ENCODE results near the gene U2SURP.
"Not testable (repeated sequence)": the region's sequence is repeated elsewhere in the genome, so short reads cannot be mapped to it uniquely, and the experiment has no call there.

The U2SURP gene

DNA sequence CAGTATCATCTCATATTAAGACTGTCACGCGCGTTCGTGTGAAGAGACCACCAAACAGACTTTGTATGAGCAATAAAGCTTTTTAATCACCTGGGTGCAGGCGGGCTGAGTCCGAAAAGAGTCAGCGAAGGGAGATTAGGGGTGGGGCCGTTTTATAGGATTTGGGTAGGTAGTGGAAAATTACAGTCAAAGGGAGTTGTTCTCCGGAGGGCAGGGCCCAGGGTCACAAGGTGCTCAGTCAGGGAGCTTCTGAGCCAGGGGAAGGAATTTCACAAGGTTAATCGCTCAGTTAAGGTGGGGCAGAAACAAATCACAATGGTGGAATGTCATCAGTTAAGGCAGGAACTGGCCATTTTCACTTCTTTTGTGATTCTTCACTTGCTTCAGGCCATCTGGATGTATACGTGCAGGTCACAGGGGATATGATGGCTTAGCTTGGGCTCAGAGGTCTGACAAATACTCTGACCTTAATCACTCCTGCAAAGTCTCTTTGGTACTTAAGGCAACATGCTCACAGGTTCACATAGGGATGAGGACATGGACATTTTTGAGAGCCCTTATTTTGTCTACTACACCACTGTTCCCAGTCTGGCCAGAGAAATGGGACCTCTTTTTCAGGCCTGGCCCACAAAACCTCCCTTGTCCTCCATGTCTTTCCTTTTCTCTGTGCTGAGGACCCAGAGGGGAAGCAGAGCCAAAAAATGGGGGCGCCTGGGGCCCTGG lies 71.1 kb downstream of the U2SURP start:
- not testable (repeated sequence) for DNase-seq

DNA sequence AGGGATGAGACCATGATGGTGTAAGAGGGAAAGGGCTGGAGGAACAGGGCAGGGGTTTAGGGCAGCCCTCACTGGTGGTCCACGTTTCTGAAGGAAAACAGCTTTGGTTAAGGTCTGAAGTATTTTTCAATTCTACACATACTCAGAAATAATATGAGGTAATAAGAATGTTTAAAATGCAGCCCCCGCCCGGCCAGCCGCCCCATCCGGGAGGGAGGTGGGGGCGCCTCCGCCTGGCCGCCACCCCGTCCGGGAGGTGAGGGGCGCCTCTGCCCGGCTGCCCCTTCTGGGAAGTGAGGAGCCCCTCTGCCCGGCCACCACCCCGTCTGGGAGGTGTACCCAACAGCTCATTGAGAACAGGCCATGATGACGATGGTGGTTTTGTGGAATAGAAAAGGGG lies 72.2 kb downstream of the U2SURP start:
- DNase-seq, result not testable (repeated sequence)

DNA sequence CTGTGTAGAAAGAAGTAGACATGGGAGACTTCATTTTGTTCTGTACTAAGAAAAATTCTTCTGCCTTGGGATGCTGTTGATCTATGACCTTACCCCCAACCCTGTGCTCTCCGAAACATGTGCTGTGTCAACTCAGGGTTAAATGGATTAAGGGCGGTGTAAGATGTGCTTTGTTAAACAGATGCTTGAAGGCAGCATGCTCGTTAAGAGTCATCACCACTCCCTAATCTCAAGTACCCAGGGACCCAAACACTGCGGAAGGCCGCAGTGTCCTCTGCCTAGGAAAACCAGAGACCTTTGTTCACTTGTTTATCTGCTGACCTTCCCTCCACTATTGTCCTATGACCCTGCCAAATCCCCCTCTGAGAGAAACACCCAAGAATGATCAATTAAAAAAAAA lies 72.6 kb downstream of the U2SURP start:
- DNase-seq, result not testable (repeated sequence)

DNA sequence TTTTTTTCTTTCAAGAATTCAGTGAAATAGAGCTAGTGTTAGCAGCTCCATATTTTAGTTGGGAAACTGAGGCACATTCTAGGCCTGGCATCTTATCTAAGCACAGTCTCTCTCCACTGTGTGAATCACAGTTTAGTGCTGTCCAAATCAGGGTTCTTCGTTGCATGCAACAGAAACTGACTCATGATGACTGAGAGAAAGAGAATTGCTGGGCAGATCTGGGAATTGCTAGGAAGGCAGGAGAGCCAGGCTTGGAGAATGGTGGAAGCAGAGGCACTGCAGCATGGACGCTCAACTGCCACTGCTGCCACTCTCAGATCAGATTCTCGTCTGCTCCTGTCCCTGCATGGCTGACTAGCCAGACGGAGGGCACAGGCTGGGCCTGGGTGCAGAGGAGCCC lies 77.5 kb downstream of the U2SURP start:
- no peak for DNase-seq

DNA sequence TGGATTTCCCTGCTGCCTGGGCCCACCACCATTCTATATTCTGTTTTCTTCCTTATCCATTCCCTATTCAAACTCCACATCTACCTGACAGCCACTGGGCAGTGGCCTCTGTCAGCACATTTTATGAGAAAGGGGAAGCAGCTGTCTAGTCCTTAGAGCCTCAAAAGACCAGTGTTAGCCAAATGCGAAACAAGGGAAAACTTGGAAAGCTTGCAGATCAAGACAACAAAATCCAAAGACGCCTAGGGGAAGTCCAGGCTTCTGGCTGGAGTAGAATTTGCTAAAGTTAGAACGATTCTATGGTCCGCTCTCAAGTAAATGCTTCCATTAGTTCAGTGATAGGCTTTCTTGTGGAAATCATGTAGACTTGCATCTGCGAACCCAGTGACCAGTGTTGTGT lies 78.8 kb downstream of the U2SURP start:
- no peak for DNase-seq

DNA sequence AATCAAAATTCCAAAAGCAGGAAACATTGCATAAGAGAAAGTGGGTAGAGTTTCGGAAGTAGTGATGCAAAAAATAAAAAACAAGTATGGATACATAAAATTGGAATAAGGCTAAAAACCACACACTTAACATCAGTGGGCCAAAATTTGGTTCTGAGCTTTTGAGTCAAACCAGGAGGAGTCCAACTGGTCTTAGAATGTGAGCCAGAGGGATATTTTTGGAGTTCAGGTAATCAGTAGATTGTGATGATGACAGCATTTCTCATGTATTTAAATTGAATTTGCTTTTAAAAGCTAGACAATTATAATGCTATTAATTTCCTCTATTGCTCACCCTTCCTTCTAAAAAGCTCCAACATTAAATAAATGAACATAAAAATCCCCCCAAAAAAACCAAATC lies 80.0 kb downstream of the U2SURP start:
- DNase-seq, result no peak

DNA sequence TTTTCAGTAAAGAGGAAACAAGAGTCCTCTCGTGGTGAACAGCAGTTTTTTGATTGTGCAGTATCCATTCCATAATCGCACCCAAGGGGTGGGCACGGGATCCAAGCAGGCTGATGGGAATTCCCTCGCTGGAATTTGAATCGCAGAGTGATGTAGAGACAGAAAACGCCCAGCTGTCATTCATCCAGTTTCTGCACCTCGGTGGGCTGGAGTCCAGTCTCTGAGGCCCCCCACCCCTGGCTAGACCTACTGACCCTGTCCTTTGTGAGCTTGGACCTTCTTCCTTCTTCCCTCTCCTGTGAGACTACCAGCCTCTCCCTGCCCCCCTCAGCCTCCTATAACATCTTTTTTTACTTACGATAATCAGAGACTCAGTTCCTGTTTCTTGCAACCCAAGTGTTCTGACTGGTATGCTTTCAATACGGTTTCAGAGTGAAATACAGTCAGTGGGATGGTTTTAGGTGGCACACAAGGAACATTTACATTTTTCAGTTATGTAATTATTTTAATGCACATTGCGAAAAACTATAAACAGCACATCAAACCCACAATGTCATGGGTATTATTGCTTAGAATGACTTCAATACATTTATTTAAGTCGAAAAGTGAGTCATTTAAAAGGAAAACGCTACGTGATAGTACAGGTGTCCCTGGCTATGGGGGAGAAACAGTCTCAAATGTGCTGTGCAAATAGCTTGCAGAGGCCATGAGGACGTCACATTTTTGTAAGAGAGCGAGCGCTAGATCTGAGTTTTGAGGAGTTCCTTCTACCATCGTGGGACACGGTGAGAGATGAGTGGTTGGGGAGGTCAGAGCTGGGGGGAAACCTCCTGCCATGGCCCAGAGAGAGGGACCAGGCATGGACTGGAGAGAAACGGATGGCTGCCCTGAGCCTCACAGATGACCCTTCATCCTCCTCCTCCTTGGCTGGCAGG lies 80.7 kb downstream of the U2SURP start:
- DNase-seq, result no peak

DNA sequence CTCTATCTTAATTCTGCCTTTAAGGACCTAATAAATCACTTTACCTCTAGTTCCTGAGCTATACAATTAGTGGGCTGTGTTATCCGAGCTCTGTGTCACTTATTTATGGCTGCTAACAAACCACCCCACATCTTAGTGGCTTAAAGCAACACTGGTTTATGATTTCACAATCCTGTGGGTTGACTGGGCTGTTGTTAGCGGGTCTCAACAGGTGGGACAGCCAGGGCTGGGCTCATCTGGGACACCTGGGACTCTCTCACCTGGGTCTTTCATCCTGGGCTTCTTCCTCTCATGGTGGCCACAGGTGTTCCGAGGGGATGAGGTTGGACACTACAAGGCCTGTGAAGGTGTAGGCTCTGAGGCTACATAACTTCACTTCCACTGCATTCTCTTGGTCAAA lies 82.4 kb downstream of the U2SURP start:
- no peak for DNase-seq

DNA sequence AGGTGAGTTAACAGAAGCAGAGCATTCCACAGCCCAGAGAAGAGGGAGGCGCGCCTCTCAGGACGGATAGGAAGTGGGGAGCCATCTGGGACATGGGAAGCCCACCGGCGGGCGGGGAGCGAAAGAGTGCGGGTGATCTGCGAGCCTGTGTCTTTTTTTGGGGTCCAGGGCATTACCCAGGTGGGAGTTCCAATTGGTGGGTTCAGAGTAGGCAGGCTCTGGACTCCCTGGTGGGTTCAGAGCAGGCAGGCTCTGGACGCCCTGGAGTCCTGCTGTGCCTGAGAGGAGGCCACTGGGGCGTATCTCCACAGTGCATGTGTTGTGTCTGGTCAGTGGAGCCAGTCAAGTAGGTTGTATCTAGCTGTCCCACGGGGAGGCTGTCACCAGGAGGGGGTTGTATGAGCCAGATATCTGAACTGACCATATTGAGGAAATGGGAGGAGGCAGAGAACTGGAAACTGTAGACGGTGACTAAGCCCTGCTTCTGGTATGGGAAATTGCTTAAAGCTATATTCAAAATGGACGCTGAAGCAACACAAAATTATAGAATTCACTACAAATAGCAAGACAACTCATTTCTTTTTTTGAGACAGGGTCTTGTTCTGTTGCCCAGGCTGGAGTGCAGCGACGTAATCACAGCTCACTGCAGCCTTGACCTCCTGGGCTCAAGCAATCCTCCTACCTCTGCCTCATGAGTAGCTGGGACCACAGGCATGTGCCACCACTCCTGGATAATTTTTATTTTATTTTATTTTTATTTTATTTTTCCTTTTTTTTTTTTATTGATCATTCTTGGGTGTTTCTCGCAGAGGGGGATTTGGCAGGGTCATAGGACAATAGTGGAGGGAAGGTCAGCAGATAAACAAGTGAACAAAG lies 83.7 kb downstream of the U2SURP start:
- no peak for DNase-seq

DNA sequence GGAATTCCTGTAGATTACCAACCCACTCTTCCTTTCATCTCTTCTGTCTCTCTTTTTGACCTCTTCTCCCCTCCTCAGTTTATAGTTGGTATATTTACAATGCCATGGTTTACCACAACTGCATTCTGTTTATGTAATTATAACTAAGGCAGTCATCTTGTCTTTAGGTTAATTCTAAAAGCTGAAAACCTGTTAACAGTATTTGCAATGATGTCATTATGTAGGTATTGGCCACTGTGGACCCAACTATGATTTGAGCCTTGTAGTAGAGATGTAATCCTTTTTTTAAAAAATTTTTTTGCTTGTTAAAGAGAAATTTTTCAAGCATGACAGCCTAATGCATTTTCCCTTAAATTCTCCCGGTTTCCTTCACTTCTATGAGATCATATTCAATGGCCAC lies 87.5 kb downstream of the U2SURP start:
- DNase-seq, result no peak

DNA sequence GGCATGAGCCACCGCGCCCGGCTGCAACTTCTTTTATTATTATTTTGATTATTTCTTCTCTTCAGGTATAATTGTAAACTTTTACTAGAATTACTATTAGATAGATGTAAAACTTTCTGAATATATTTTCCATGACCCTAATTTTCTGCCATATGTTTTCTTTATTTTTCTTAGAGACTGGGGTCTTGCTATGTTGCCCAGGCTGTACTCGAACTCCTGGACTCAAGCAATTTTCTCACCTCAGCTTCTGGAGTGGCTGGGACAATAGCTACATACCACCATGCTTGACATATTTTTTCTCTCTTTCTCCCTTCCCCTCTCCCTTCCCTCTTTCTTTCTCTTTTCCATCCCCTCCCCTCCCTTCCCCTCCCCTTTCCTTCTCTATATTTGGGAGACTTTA lies 88.6 kb downstream of the U2SURP start:
- DNase-seq, result no peak

DNA sequence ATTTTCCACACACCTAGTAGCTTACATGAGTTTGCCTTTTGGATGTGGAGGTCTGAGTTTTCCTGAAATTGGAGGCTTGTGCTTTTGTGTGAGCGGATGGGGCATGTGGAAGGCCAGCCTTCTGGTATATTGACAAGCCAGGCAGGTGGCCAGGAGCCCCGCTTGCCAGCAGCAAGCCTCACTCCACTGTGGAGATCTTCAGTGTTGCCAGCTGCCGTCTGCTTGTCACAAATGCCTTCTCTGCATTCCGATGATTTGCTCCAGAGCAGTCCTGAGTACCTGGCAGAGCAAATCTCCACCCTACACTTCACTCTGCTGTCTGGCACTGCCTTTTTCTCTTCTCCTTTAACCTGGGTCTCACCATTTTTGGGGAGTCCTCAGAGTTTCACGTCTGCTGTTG lies 89.1 kb downstream of the U2SURP start:
- DNase-seq, result no peak

DNA sequence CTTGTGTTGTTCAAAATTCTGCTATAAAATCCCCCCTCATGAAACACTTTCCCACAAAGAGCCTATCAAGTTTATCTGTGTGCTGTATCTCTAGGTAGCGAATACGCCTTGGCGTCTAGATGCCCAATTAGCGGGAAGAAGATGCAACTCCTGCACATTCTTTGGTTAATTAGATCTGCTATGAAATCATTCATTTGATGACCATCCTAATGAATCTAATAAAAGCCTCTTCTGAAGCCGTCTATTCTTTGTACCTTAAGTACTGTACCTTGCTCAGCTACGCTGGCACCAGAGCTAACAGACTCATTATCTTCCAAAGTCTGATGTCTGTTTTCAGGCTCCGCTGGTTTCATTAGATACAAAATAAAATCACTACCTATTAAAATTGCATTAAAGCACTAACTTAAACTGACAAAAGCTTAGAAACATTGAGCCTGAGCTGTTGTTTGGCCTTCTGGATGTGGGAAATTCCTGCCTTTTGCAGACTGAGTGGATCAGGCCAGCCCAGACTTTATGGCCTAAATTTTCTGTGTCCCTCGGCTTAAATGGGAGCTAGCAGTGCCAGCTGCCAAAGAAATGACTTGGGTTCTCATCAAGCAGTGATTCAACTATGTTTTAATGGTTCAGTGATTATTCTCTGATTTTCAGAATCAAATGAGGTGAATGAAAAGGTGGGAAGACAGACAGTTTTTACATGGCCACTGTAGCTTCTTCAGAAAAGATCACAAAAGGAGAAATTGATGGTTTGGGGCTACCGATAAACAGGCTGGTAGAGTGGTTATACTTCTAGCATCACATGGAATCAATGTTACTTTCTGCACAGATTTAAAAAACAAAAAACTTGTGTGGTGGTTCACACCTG lies 89.8 kb downstream of the U2SURP start:
- no peak for DNase-seq

DNA sequence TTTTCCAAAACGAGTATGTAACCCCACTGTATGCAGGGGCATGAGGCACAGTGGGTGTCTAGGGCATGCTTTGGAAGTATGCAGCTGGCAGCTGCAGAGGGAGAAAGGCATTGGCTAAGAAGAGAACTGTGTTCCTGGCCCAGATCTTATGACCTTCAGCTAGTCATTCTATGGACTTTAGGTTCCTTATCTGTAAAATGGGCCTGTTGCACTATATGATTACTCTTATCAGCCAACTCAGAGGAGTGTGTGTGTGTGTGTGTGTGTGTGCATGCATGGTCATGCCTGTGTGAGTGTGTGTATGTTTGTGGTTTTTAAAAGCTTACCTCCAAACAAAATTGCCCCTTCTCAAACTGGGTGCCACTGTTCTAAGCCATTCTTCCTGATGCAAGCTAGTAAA lies 90.8 kb downstream of the U2SURP start:
- no peak for DNase-seq

DNA sequence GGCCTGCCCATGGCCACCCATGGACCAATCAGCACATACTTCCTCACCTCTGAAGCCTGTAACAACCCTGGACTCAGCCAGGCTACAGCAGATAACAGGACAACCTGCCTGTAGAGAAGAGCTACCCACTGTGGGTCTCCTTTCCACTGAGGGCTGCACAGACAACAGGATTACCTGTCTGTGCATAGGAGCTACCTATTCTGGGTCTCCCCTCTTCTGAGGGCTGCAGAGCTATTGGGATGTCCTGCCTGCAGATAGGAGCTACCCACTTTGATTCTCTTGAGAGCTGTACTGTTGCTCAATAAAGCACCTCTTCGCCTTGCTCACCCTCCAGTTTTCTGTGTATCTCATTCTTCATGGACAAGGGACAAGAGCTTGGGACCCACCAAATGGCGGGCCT lies 94.4 kb downstream of the U2SURP start:
- DNase-seq, result no peak

DNA sequence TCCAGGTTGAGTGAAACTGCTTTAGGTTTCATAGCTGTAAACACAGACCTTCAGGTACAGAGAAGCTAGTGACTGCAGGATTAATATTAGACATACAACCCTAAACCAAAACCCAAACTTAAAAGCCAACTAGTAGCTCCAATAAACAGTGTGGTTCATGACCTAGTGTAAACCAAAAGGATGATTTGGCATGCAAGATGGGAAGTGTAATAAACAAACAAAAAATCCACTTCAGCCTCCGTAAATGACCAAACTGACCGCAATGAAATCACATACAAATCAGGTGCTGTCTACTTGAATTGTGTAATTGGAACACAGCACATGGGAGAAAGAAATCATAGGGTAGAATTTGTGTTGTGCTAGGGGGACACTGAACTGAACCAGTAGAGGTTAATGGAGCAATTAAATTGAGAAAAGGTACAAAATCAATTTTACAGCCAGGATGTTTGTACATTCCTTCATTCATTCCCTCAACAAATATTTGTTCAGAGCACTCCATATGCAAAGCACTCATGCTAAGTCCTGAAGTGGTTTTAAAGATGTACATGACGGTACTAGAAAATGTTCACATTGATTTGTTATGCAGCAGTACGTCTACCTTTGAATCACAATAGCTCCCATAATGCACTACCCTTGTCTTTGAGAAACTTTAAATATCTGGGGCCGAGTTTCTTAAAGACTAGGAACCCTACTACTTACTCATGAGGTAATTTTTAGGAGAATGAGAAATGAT lies 96.8 kb downstream of the U2SURP start:
- DNase-seq, result no peak

DNA sequence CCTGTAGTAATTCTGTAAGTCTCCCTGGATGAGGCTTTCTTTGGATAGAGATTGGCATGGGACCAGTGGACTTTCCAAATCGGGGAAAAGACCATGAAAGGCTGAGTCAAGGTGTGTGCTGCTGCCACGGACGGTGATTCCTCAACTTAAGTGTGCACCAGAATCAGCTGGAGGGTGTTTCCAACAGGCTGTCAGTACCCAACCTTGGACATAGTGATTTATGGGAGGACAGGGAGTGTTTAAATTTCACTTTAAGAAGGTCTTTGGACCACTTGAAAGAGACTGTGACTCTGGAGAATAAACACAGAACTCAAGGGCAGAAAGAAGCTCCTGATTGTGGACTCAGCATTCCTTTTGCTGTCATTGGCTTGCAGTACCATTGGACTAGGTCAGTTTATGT lies 97.8 kb downstream of the U2SURP start:
- no peak for DNase-seq

DNA sequence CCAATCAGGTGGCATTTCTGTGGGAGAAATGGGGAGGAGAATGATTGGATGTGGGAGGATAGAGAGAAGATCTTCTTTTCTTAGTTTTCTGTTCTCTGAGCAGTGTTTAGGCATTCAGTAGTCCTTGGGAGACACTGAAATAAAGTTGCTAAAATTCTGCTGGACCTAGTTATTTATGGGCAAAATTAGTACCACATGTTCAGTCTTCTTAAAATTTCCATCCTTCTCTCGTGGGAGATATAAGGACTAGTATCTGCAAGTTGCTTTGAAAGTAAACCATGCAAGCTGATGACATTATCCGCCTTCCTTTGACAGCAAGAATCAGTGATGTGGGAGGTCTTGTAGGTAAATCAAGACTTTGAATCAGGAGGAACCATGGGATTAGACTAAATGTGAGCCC lies 98.3 kb downstream of the U2SURP start:
- DNase-seq, result no peak

DNA sequence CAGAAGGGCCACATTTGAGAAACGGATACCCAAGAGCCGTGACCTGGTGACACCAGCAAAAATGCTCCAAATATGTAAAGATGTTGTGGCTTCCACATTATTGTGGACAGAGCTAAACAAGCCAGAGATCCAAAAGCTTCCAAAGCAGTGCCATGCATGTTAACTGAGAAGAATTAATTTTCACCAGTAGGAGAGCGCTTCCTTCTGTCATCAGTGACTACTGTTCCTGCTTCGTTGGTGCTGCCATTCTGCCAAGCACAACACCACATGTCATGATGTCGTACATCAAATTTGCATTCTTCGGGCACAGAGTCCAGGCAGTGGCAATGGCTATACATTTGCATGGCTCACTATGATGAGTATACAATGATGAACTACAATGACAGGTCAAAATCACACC lies 99.1 kb downstream of the U2SURP start:
- DNase-seq, result no peak

DNA sequence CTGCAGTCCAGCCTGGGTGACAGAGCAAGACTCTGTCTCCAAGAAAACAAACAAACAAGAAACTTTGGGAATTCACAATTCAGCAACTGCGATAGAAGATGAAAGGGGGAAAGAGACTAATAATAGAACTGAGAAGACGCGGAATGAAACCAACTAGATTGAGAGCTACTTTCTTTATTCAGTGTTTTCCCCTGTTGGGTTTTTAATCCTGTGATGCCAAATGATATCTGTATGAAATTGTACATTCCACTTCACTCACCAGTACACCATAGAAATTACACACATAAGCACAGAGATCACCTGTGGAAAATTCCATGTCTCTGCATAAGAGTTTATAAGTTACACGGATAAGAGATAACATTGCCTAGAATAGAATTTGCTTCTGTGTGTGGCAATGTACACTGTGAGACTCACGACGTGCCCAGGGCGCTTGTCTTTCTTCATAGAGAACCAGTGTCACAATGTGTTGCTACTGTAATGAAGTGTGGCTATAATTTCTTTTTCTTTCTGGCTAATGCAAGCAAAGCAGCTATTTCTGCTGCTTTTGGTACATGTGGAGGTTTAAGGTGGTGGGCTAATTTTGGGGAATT lies 100.5 kb downstream of the U2SURP start:
- DNase-seq, result no peak

DNA sequence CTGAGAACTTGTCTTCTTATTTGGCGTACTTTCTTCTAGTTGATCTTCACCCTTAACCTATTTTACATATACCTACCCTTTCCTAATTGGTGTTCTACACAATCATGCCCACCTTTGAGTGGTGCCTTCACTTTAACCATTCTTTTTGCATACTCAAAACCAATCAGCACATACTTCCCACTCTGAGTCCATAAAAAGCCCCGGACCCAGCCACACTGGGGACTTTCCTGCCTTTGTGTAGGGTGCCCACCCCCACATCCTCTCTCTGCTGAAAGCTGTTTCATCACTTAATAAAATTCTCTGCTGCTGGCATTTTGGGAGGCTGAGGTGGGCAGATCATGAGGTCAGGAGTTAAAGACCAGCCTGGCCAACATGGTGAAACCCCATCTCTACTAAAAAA lies 102.3 kb downstream of the U2SURP start:
- DNase-seq, result no peak

Measured in effector CD8-positive, alpha-beta T cell (primary cell).